GM12878 (cell line): Measurements from ENCODE around the gene CMSS1. TPM values are rescaled to one million over a fixed set of nuclear protein-coding genes. Genes with fewer than 3 reads are reported as not detected.

Source experiments
- ATAC-seq: fragments of 200-7000 bp; cut with Tn5 transposase; 3 replicates; pipeline ENCODE4 v1.9.1; 2020; ENCODE audit warnings: mild to moderate bottlenecking, moderate library complexity
- BruUV-seq: library from RNA; stranded (reverse); fragments of 400-500 nt; replicated peaks from 2 replicates; lab custom pipeline; 2021; lab: Mats Ljungman, UMichigan
- CTCF ChIA-PET: fragments of 300-600 bp; sonication (Branson Sonifier 250); formaldehyde crosslinking; extraction: SDS; loops from one replicate; lab custom pipeline; 2021; ENCODE audit warnings: inconsistent platforms; lab: Yijun Ruan, JAX
- POLR2A ChIA-PET: fragments of 350-600 bp; formaldehyde crosslinking; extraction: SDS; loops from one replicate; lab custom pipeline; 2021; ENCODE audit warnings: inconsistent platforms; lab: Charles Lee
- RAD21 ChIA-PET: fragments of 300-600 bp; sonication (Branson Sonifier 250); formaldehyde crosslinking; loops from one replicate; lab custom pipeline; 2023; ENCODE audit warnings: antibody characterized with exemption; ENCODE audit not compliant: unreplicated experiment; lab: Charles Lee
- SMC1A ChIA-PET: fragments of 300-600 bp; sonication (Branson Sonifier 250); formaldehyde crosslinking; loops from one replicate; lab custom pipeline; 2023; ENCODE audit not compliant: unreplicated experiment, uncharacterized antibody; lab: Charles Lee
- DNase-seq: peaks from one replicate; pipeline ENCODE4 v3.0.0-alpha.2; 2011; ENCODE audit warnings: low read depth, low spot score
- FAIRE-seq: peaks from 3 replicates; lab custom pipeline; 2011; peaks lifted over from hg19 to GRCh38; lab: Jason Lieb, UNC
- H2AFZ ChIP-seq: 2 replicates; pipeline ENCODE4 v1.6.0; 2011; ENCODE audit warnings: low read depth, low read length, control low read depth; ENCODE audit not compliant: control insufficient read depth
- H3K27ac ChIP-seq: 2 replicates; pipeline ENCODE4 v1.5.1; 2011; ENCODE audit warnings: control low read depth; ENCODE audit not compliant: control insufficient read depth, insufficient read depth
- H3K27me3 ChIP-seq, 2 experiments: replicated peaks in 1 of 2; 2 replicates each; pipeline versions ENCODE4 v1.6.0 to v1.6.1; 2011; ENCODE audit warnings: low read length in 1 of 2; ENCODE audit not compliant: control insufficient read depth in 2 of 2, insufficient read depth in 2 of 2
- H3K36me3 ChIP-seq, 2 experiments: 2 replicates each; pipeline ENCODE4 v1.5.1; 2011; ENCODE audit warnings: low read length in 1 of 2; ENCODE audit not compliant: control insufficient read depth in 2 of 2, insufficient read depth in 2 of 2
- H3K4me1 ChIP-seq: 2 replicates; pipeline ENCODE4 v1.6.1; 2011; ENCODE audit warnings: mild to moderate bottlenecking, low read length, moderate library complexity, mixed read lengths; ENCODE audit not compliant: control insufficient read depth, insufficient read depth
- H3K4me2 ChIP-seq: 2 replicates; pipeline ENCODE4 v1.6.0; 2011; ENCODE audit warnings: control low read depth; ENCODE audit not compliant: control insufficient read depth, insufficient read depth
- H3K4me3 ChIP-seq: fragments of 200-600 bp; sonication (generic); 2 replicates; pipeline ENCODE4 v1.5.1; 2016
- H3K79me2 ChIP-seq: 2 replicates; pipeline ENCODE4 v1.6.0; 2011; ENCODE audit warnings: low read length; ENCODE audit not compliant: control insufficient read depth, insufficient read depth
- H3K9ac ChIP-seq: 2 replicates; pipeline ENCODE4 v1.8.0; 2011; ENCODE audit warnings: low read length, control low read depth, mixed read lengths; ENCODE audit not compliant: control insufficient read depth, insufficient read depth
- H3K9me3 ChIP-seq: replicated peaks from 3 replicates; pipeline ENCODE4 v1.5.1; 2011; ENCODE audit warnings: mild to moderate bottlenecking, low read length; ENCODE audit not compliant: control insufficient read depth, insufficient read depth
- H4K20me1 ChIP-seq: 2 replicates; pipeline ENCODE4 v1.6.0; 2011; ENCODE audit not compliant: control insufficient read depth, insufficient read depth
- BHLHE40 ChIP-seq, 2 experiments: fragments of 450-650 bp in 1 of 2; IDR thresholded peaks; 2 replicates each; pipeline ENCODE4 v1.6.1; 2011 to 2017; ENCODE audit warnings: low read depth in 2 of 2, borderline replicate concordance in 1 of 2, improper control_type of control experiment in 1 of 2, low read length in 1 of 2, mild to moderate bottlenecking in 1 of 2
- BMI1 ChIP-seq: fragments of 450-650 bp; IDR thresholded peaks from 2 replicates; pipeline ENCODE4 v1.6.1; 2016; ENCODE audit warnings: mild to moderate bottlenecking, moderate library complexity, borderline replicate concordance
- KDM1A ChIP-seq: fragments of 200-600 bp; sonication (generic); IDR thresholded peaks from 2 replicates; pipeline ENCODE4 v1.6.1; 2016; ENCODE audit warnings: borderline replicate concordance
- NR2F1 ChIP-seq: fragments of 450-650 bp; conservative IDR thresholded peaks from 2 replicates; pipeline ENCODE4 v1.6.1; 2017; ENCODE audit warnings: mild to moderate bottlenecking
- RBBP5 ChIP-seq: fragments of 200-600 bp; sonication (generic); conservative IDR thresholded peaks from 2 replicates; pipeline ENCODE4 v1.6.1; 2016
- SIN3A ChIP-seq: IDR thresholded peaks from 2 replicates; pipeline ENCODE4 v1.6.1; 2012; ENCODE audit warnings: low read depth, low read length, improper control_type of control experiment
- SIX5 ChIP-seq: IDR thresholded peaks from 2 replicates; pipeline ENCODE4 v1.6.1; 2011; ENCODE audit warnings: mild to moderate bottlenecking, low read depth, low read length, moderate library complexity; ENCODE audit not compliant: severe bottlenecking
- TCF7 ChIP-seq: IDR thresholded peaks from 2 replicates; pipeline ENCODE4 v1.6.1; 2014; ENCODE audit warnings: antibody characterized with exemption, borderline replicate concordance
- WRNIP1 ChIP-seq: IDR thresholded peaks from 2 replicates; pipeline ENCODE4 v1.6.1; 2011; ENCODE audit warnings: low read depth, low read length, improper control_type of control experiment, borderline replicate concordance
- ZNF274 ChIP-seq: IDR thresholded peaks from one replicate; pipeline ENCODE4 v1.8.0; 2011; ENCODE audit not compliant: insufficient read length, insufficient read depth
- WGBS: methylation state at CpG from one replicate; pipeline ENCODE4 v1.1.6; 2016; ENCODE audit warnings: low lambda C conversion rate; ENCODE audit not compliant: insufficient replicate concordance, insufficient coverage; ENCODE audit errors: missing lambda C conversion rate; 5-methylcytosine and 5-hydroxymethylcytosine counted together
- in situ Hi-C: fragments of 300-500 bp; cut with MboI; formaldehyde crosslinking; loops from 9 replicates; pipeline ENCODE4 v1.14.3; 2018; ENCODE audit warnings: mixed read lengths
- intact Hi-C: fragments of 100-400 bp; cut with micrococcal nuclease; formaldehyde crosslinking; loops from one replicate; pipeline ENCODE4 v1.14.2; 2022; ENCODE audit not compliant: unreplicated experiment
- microRNA-seq: library from miRNA; unstranded; fragments of <30 nt; microRNA quantifications from one replicate; pipeline ENCODE4, GENCODE V29; 2018
- polyA plus RNA-seq, 11 experiments: library from polyadenylated mRNA; depleted of rRNA in 4 of 11; unstranded in 6 of 11; stranded (reverse) in 5 of 11; fragments of >200 nt; fragmentation: Nextera tagmentation in 4 of 11; fragmentation: Illumina TruSeq in 1 of 11; extraction: Ambion mirVana in 4 of 11; extraction: Trizol in 1 of 11; gene quantifications; 1 replicate in 1 of 11; 2 replicates in 10 of 11; pipeline versions ENCODE4 v1.2.1 to v1.2.3, GENCODE V29; 2011 to 2016; ENCODE audit warnings: inconsistent platforms in 2 of 11, missing spikeins in 2 of 11, low read depth in 1 of 11
- small RNA-seq: library from RNA; depleted of rRNA; stranded (forward); fragments of <200 nt; gene quantifications from one replicate; pipeline ENCODE3, GENCODE V24; 2014
- total RNA-seq, 4 experiments: library from RNA; depleted of rRNA in 3 of 4; stranded (reverse); fragments of >200 nt in 3 of 4; fragmentation: Illumina TruSeq in 1 of 4; extraction: Trizol in 1 of 4; gene quantifications; 2 replicates each; pipeline versions ENCODE4 v1.2.1 to v1.2.3, GENCODE V29; 2013 to 2021
- TF ChIP-seq, protein P1 (sequence below): IDR thresholded peaks from 2 replicates; pipeline ENCODE4 v1.6.1; 2012; ENCODE audit warnings: low read depth, low read length, improper control_type of control experiment
- TF ChIP-seq, protein P2 (sequence below): IDR thresholded peaks from 2 replicates; pipeline ENCODE4 v1.6.1; 2011; ENCODE audit warnings: borderline replicate concordance, low read depth, mild to moderate bottlenecking, moderate library complexity, mixed read lengths, low read length; ENCODE audit not compliant: insufficient read depth; ENCODE audit errors: extremely low read length

CMSS1 gene
- total and polyA plus RNA-seq, 10 of the 15 experiments (the other 5 are each of a cell fraction or from before 2014, with no cell fraction given) = 31.0 to 118 (median 70.1) TPM

DNA sequence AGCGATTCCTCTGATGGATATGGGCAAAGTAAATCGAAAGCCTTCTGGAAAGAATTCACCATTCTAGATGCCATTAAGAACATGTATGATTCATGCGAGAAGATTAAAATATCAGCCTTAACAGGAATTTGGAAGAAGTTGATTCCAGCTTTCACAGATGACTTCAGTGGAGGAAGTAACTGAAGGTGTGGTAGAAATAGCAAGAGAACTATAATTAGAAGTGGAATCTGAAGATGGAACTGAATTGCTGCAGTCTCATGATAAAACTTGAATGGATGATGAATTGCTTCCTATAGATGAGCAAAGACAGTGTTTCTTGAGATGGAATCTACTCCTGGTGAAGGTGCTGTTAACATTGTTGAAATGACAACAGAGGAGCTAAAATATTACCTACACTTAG, 413.0 kb downstream of the CMSS1 start:
- WGBS = 72% methylated on average over 3 of the region's 3 CpGs

More for the DNA sequence above, 413.0 kb downstream of the CMSS1 start:
- ChIA-PET CTCF (interaction anchor here (1.0 kb wide), 1 partner anchor 12 kb away, joined by 3 read pairs; no protein-coding TSS in a partner anchor), POLR2A (no interaction called here), SMC1A (no interaction called here), RAD21 (no interaction called here)
- H3K9me3 ChIP-seq = no peaks in the 10 kb centered on the region
- H4K20me1 ChIP-seq = no peaks in the 10 kb centered on the region
- no TSS peak for BruUV-seq
- H3K27me3 ChIP-seq = no peaks in the 10 kb centered on the region
- no peak overlapping the region for H2AFZ ChIP-seq
- TF ChIP-seq BMI1 (no peak), KDM1A (no peak), TCF7 (no peak), WRNIP1 (no peak), NR2F1 (no peak), BHLHE40 (IDR thresholded peaks at IDR 0.05; ENCODE audit: borderline replicate concordance in 1 of 2, low read depth in 2 of 2, low read length in 1 of 2) (no peak), RBBP5 (no peak), ZNF274 (no peak), SIX5 (no peak), SIN3A (no peak)
- TF ChIP-seq, protein P1, sequence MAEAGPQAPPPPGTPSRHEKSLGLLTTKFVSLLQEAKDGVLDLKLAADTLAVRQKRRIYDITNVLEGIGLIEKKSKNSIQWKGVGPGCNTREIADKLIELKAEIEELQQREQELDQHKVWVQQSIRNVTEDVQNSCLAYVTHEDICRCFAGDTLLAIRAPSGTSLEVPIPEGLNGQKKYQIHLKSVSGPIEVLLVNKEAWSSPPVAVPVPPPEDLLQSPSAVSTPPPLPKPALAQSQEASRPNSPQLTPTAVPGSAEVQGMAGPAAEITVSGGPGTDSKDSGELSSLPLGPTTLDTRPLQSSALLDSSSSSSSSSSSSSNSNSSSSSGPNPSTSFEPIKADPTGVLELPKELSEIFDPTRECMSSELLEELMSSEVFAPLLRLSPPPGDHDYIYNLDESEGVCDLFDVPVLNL = no peak
- TF ChIP-seq, protein P2, sequence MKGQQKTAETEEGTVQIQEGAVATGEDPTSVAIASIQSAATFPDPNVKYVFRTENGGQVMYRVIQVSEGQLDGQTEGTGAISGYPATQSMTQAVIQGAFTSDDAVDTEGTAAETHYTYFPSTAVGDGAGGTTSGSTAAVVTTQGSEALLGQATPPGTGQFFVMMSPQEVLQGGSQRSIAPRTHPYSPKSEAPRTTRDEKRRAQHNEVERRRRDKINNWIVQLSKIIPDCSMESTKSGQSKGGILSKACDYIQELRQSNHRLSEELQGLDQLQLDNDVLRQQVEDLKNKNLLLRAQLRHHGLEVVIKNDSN = no peak
- H3K27ac ChIP-seq = no peak overlapping the region
- no peak for ATAC-seq
- no peaks in the 10 kb centered on the region for H3K4me1 ChIP-seq
- H3K9ac ChIP-seq = no peak overlapping the region
- no peak for DNase-seq
- H3K36me3 ChIP-seq = no peaks in the 10 kb centered on the region
- no peak for FAIRE-seq
- in situ Hi-C loops = no loop called here
- H3K4me3 ChIP-seq = no peak overlapping the region
- intact Hi-C loops = no loop called here
- H3K4me2 ChIP-seq = no peak overlapping the region
- H3K79me2 ChIP-seq = no peaks in the 10 kb centered on the region

Small RNA genes lying within 50 kb of the gene (microRNA-seq; reads per million reads assigned to microRNA genes)
- gene MIR3921 = not detected

Small RNA genes lying within 50 kb of the gene (small RNA-seq; reads per million reads assigned to genes)
- not detected for gene MIR3921

Other genes starting within 250 kb of the CMSS1 start
- gene COL8A1, start 179.3 kb upstream of the CMSS1 start, total RNA-seq (2014; rRNA removed) = 0.11 and 0.73 TPM in 2 replicates
- 0.14 TPM in 1 of 2 replicates, not detected in the other for gene COL8A1, start 179.3 kb upstream of the CMSS1 start, total RNA-seq (2014; rRNA removed; fragmentation: Illumina TruSeq; extraction: Trizol)
- gene COL8A1, start 179.3 kb upstream of the CMSS1 start, total RNA-seq (2021) = 0.10 and 0.13 TPM in 2 replicates
- gene COL8A1, start 179.3 kb upstream of the CMSS1 start, polyA plus RNA-seq (2011; rRNA removed) = not detected in 2 replicates
- gene COL8A1, start 179.3 kb upstream of the CMSS1 start, polyA plus RNA-seq (2014; fragmentation: Illumina TruSeq; extraction: Trizol) = 0.05 and 0.09 TPM in 2 replicates
- not detected for gene COL8A1, start 179.3 kb upstream of the CMSS1 start, polyA plus RNA-seq (2014; fragmentation: Nextera tagmentation; extraction: Ambion mirVana)
- gene COL8A1, start 179.3 kb upstream of the CMSS1 start, polyA plus RNA-seq (2014; rRNA removed) = 0.01 TPM in 1 of 2 replicates, not detected in the other
- under 1 TPM; 0.04 to 0.19 TPM for gene COL8A1, start 179.3 kb upstream of the CMSS1 start, polyA plus RNA-seq (2016; fragmentation: Nextera tagmentation; extraction: Ambion mirVana)